Measurements from ENCODE around the gene ATXN7L1. TPM values are rescaled to one million over a fixed set of nuclear protein-coding genes. Genes with fewer than 3 reads are reported as not detected.
A peak's percentile ranks its signal among the peaks of the same experiment; 100 is the strongest.

ATXN7L1 gene
- total RNA-seq, 4 donors from 2014 or later: 30.8 to 45.8 (median 39.3) TPM

DNA sequence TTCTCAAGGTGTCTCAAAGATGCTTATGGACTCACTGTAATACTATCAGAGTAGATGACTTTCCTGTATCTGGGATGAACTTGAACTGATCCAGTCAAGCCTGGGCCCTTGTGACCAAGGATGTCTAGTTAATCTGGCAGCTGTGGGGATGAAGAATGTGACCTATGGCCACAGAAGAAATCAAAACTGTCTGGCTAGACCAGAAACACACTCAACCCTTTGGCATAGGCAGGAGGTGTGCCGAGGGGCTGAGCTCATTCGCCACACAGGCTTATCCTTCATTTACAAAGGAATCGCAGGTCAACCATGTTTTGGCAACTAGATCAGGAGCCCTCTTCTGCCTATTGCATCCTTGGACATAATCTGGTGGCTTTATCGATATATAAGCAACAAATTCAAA is 110.6 kb downstream of the ATXN7L1 start:
- Histone ChIP-seq H3K4me3 (no peak overlapping the region), H3K36me3 (no peaks in the 10 kb centered on the region), H3K27ac (no peak overlapping the region), H3K9me3 (no peaks in the 10 kb centered on the region), H3K4me1 (no peaks in the 10 kb centered on the region), H3K27me3 (no peaks in the 10 kb centered on the region)
- DNase-seq: no peak
- TF ChIP-seq, protein P1, sequence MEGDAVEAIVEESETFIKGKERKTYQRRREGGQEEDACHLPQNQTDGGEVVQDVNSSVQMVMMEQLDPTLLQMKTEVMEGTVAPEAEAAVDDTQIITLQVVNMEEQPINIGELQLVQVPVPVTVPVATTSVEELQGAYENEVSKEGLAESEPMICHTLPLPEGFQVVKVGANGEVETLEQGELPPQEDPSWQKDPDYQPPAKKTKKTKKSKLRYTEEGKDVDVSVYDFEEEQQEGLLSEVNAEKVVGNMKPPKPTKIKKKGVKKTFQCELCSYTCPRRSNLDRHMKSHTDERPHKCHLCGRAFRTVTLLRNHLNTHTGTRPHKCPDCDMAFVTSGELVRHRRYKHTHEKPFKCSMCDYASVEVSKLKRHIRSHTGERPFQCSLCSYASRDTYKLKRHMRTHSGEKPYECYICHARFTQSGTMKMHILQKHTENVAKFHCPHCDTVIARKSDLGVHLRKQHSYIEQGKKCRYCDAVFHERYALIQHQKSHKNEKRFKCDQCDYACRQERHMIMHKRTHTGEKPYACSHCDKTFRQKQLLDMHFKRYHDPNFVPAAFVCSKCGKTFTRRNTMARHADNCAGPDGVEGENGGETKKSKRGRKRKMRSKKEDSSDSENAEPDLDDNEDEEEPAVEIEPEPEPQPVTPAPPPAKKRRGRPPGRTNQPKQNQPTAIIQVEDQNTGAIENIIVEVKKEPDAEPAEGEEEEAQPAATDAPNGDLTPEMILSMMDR (IDR thresholded peaks at IDR 0.05): no peak
- no peak for TF ChIP-seq POLR2A (IDR thresholded peaks at IDR 0.05)

DNA sequence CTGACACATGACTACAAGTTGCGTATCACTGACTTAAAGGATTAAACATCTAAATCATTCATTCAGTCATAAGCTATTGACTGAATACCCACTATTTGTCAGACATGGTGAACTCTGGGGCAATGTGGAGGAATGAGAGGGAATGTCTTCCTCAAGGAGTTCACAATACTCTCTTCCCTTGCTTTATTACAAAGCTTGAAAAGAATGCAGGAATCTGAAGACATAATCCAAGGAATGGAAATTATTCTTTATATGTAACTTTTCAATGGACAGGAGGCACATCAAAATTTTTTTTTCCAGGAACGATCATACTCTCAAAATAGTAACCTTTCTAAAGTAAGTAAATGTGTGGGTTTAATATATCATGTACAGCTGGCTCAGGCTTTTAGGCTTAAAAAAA is 111.9 kb downstream of the ATXN7L1 start:
- Histone ChIP-seq H3K36me3 (no peaks in the 10 kb centered on the region), H3K9me3 (no peaks in the 10 kb centered on the region), H3K4me1 (peaks cover 0 to 8% (median 0%) of the 10 kb centered on the region in 4 donors), H3K4me3 (no peak overlapping the region), H3K27ac (no peak overlapping the region), H3K27me3 (no peaks in the 10 kb centered on the region)
- no peak for DNase-seq
- TF ChIP-seq, protein P1 (IDR thresholded peaks at IDR 0.05): no peak
- TF ChIP-seq POLR2A (IDR thresholded peaks at IDR 0.05): no peak

DNA sequence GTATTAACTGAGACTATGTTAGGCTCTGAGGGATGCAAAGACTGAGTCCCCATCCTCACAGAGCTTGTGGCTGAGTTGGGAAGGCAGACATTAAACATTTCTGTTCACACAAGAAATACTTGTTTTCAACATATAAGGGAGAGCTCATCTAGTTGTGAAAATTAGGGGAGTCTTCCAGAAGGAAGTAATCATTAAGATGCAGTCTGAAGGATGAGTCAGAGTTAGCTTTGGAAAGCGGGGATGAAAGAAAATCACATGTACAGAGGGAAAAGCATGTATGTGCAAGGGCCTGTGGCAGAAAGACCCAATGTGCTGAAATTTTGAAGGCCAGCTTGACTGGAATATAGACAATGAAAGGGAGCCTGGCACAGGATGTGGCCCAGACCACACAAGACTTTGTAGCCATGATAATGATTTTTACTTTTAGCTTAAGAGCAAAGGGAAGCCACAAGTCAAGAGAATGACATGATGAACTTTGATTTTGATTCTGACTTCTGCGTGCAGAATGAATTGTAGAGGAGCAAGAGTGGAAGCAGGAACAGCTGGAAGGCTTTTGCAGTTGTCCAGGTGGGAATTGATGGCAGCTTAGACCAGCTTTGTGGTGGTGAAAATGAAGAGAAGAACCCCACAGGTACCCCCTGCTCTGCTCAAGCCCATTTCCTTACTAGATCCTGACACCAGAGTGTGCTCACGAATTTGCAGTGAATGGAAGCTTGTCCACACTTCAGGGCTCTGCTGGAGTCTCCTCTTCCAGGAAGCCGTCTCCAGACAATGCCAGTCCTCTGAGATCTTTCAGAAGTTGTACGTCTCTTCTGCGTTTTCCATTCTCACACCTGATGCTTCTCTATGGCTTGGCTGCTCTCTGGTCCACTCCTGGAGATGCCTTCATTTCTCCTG is 115.6 kb downstream of the ATXN7L1 start:
- H3K27me3 ChIP-seq: no peaks in the 10 kb centered on the region
- H3K4me3 ChIP-seq: no peak overlapping the region
- DNase-seq: no peak
- no peak overlapping the region for H3K27ac ChIP-seq
- H3K36me3 ChIP-seq: no peaks in the 10 kb centered on the region
- no peaks in the 10 kb centered on the region for H3K9me3 ChIP-seq
- TF ChIP-seq, protein P1 (IDR thresholded peaks at IDR 0.05): no peak
- no peak for TF ChIP-seq POLR2A (IDR thresholded peaks at IDR 0.05)
- H3K4me1 ChIP-seq: peaks cover 0 to 10% (median 0%) of the 10 kb centered on the region in 4 donors

DNA sequence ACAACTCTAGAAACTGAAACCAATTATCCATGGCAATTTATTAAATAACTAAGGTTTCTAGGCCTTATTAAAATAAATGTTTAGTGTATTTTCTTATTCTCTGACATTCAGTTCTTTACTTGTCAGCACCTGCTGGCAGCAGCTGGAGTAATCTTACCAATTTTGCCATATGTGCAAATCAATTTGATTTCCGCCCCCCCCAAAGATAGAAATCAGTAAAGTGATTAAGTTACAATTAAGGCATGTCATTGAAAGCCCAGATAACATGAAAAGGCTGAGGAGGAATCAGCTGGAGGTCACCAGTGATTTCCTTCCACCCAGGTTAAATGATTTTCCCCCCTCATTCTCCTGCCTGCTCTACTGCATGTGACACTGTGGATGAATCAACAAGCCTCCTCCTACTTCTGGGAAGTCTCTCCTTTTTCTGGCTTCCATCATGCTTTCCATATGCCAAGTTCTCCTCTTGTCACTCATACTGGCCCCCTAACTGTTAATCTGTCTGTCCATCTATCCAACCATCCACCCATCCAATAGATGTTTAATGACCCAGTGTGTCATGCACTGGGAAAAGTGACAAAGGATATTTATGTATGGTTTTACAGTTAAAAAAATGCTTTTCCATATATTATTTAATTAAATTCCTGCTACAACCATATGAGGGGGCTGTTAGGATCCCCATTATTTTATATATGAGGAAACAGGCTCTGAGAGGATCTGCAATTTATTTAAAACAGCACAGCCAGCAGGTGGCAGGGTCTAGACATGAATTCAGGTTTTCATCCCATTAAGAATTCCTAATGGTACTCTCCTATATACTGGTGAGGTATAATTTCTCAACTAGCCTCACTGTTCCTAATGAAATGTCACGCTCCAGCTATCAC is 116.5 kb downstream of the ATXN7L1 start:
- no peaks in the 10 kb centered on the region for H3K27me3 ChIP-seq
- peaks cover 0 to 10% (median 0%) of the 10 kb centered on the region in 4 donors for H3K4me1 ChIP-seq
- peak in 2 of 3 donors; percentile 30 to 78 for DNase-seq
- TF ChIP-seq, protein P1 (IDR thresholded peaks at IDR 0.05): peak in 5 of 6 experiments; percentile 35 to 75 (median 61)
- no peak for TF ChIP-seq POLR2A (IDR thresholded peaks at IDR 0.05)
- no peaks in the 10 kb centered on the region for H3K9me3 ChIP-seq
- H3K27ac ChIP-seq: no peak overlapping the region
- H3K36me3 ChIP-seq: no peaks in the 10 kb centered on the region
- no peak overlapping the region for H3K4me3 ChIP-seq

DNA sequence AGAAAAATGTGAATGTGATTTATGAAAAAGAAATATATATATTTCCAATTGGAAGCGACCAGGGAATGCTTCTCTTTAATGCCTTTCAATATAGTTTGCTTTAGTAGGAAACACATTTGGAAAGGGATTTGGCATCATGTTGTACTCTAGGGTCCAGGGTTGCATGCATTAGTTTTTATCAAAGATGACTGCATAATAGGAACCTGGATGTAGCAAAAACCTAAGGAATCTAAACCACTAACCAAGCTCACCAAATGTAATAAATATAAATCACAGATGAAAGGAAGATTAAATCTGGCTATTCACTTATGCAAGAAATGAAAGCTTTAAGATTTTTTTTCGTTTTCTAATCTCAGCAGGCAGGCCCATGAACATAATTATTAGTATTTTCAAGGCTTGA is 120.0 kb downstream of the ATXN7L1 start:
- H3K9me3 ChIP-seq: no peaks in the 10 kb centered on the region
- no peaks in the 10 kb centered on the region for H3K36me3 ChIP-seq
- no peak overlapping the region for H3K27ac ChIP-seq
- H3K4me3 ChIP-seq: no peak overlapping the region
- no peaks in the 10 kb centered on the region for H3K27me3 ChIP-seq
- TF ChIP-seq, protein P1 (IDR thresholded peaks at IDR 0.05): no peak
- TF ChIP-seq POLR2A (IDR thresholded peaks at IDR 0.05): no peak
- peaks cover 0 to 10% (median 0%) of the 10 kb centered on the region in 4 donors for H3K4me1 ChIP-seq
- DNase-seq: no peak

Data from Peyer's patch (tissue), 4 donors.